ENCODE data around the gene INPP5K.

DNA sequence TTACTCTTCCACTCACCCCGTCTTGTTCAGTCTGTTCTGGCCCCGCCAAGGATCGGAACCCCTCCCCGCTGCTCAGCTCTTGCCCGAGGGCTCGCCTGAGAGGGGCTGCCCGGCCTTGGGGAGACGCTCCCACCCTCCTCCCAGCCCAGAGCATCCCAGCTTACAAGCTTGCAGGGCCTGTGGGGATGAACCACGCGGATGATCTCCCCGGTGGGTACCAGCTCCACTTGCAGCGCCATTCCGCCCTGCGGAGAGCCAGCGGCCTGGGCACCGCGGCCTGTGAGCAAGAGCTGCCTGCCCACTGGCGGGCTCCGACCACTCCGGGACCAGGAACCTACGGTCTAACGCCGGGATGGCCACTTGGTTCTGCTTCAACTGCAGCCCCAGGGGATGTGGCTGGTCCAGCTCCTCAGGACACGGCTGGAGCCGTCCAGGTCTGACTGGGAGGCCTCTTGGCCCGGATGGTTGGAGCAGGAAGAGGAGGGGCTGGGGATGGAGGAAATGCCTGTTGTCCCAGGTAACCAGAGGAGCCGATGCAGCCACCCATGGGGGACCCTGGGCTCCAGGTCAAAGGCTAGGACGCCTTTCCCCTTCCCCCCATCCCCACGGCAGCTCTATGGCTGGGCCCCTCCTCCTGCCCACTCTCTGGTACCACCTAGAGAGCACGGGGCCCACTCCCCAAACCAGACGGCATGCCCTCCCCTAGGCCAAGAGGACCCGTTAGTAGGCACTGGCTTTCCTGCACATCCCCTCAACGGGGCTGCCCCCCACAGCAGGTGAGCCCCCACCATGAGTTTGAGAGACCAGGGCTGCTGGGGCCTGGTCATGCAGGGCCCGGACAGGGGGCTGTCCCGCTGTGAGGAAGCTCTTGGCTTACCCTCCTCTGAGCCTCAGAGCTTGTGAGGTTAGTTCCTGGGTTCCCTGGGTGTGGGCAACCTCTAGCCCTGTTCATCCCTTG, 23.9 kb downstream of the INPP5K start, which contains the start of gene MYO1C:
- TF ChIP-seq POLR2A (IDR thresholded peaks at IDR 0.05) = no peak
- TF ChIP-seq, protein P1, sequence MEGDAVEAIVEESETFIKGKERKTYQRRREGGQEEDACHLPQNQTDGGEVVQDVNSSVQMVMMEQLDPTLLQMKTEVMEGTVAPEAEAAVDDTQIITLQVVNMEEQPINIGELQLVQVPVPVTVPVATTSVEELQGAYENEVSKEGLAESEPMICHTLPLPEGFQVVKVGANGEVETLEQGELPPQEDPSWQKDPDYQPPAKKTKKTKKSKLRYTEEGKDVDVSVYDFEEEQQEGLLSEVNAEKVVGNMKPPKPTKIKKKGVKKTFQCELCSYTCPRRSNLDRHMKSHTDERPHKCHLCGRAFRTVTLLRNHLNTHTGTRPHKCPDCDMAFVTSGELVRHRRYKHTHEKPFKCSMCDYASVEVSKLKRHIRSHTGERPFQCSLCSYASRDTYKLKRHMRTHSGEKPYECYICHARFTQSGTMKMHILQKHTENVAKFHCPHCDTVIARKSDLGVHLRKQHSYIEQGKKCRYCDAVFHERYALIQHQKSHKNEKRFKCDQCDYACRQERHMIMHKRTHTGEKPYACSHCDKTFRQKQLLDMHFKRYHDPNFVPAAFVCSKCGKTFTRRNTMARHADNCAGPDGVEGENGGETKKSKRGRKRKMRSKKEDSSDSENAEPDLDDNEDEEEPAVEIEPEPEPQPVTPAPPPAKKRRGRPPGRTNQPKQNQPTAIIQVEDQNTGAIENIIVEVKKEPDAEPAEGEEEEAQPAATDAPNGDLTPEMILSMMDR (IDR thresholded peaks at IDR 0.05) = no peak
